Epithelial cell of proximal tubule (primary cell): Measurements from ENCODE around the gene IL21R. TPM values are rescaled to one million over a fixed set of nuclear protein-coding genes. Genes with fewer than 3 reads are reported as not detected.

Experiments
- DNase-seq: peaks from one replicate; pipeline ENCODE4 v3.0.0-alpha.2; 2011; ENCODE audit warnings: low read depth
- H3K4me3 ChIP-seq: 2 replicates; pipeline ENCODE4 v1.5.1; 2011; ENCODE audit warnings: low read depth, mild to moderate bottlenecking, low read length
- CTCF ChIP-seq: conservative IDR thresholded peaks from 2 replicates; pipeline ENCODE4 v1.5.1; 2012; ENCODE audit warnings: low read depth, mild to moderate bottlenecking, low read length
- total RNA-seq: library from RNA; depleted of rRNA; stranded (reverse); fragments of >200 nt; gene quantifications from 2 replicates; pipeline ENCODE4 v1.2.3, GENCODE V29; 2015

Gene IL21R
- total RNA-seq, result 0.29 TPM in 1 of 2 replicates, not detected in the other

- no peak within 1 kb of the TSS for H3K4me3 ChIP-seq
- TF ChIP-seq CTCF, result no peak
- no peak for DNase-seq
Observed at GRCh38 chr16:27401768-27402568, at the start of gene IL21R. IL21R (plus strand) TSS chr16:27402174; CDS start chr16:27430072, 27,898 bp downstream.

- H3K4me3 ChIP-seq, result no peak overlapping the region
- TF ChIP-seq CTCF, result no peak
- DNase-seq, result no peak
Observed at GRCh38 chr16:27353853-27354252, 48.1 kb upstream of the IL21R start.

GRCh38 chr16:27355610-27356009 is 46.4 kb upstream of the IL21R start:
- no peak for DNase-seq
- no peak overlapping the region for H3K4me3 ChIP-seq
- no peak for TF ChIP-seq CTCF

- no peak for DNase-seq
- TF ChIP-seq CTCF, result no peak
- no peak overlapping the region for H3K4me3 ChIP-seq
Observed at GRCh38 chr16:27356794-27357193, 45.2 kb upstream of the IL21R start.

- no peak overlapping the region for H3K4me3 ChIP-seq
- no peak for DNase-seq
- no peak for TF ChIP-seq CTCF
Observed at GRCh38 chr16:27359051-27359450, 42.9 kb upstream of the IL21R start.

- no peak for DNase-seq
- H3K4me3 ChIP-seq, result no peak overlapping the region
- TF ChIP-seq CTCF, result no peak
Observed at GRCh38 chr16:27359615-27360014, 42.4 kb upstream of the IL21R start.

- no peak for TF ChIP-seq CTCF
- no peak for DNase-seq
- no peak overlapping the region for H3K4me3 ChIP-seq
Observed at GRCh38 chr16:27361987-27362386, 40.0 kb upstream of the IL21R start.
